Vagina (tissue), 2 donors: Measurements from ENCODE around the gene SLC27A3. TPM values are rescaled to one million over a fixed set of nuclear protein-coding genes. Genes with fewer than 3 reads are reported as not detected.

Experiments used
- DNase-seq, 2 donors: peaks; one replicate each; pipeline ENCODE4 v3.0.0-alpha.2; 2017; ENCODE audit errors: extremely low spot score in 2 of 2
- H3K27ac ChIP-seq: fragments of 200-600 bp; sonication (generic); one replicate; pipeline ENCODE4 v1.5.1; 2019
- H3K27me3 ChIP-seq: fragments of 200-600 bp; sonication (generic); one replicate; pipeline ENCODE4 v1.5.1; 2019
- H3K36me3 ChIP-seq, 2 donors: fragments of 200-600 bp; sonication (generic); one replicate each; pipeline ENCODE4 v1.5.1; 2017 to 2019
- H3K4me1 ChIP-seq: fragments of 200-600 bp; sonication (generic); one replicate; pipeline ENCODE4 v1.5.1; 2019
- H3K4me3 ChIP-seq, 2 donors: fragments of 200-600 bp; sonication (generic); 1 replicate in 1 of 2; 2 replicates in 1 of 2; pipeline ENCODE4 v1.5.1; 2016 to 2019
- H3K9me3 ChIP-seq: fragments of 200-600 bp; sonication (generic); one replicate; pipeline ENCODE4 v1.5.1; 2019
- CTCF ChIP-seq, 3 experiments: fragments of 450-650 bp in 2 of 3; fragments of 200-600 bp in 1 of 3; sonication (generic) in 1 of 3; IDR thresholded peaks; one replicate each; pipeline ENCODE4 v1.5.1; 2017 to 2019; ENCODE audit warnings: antibody characterized with exemption in 3 of 3, mild to moderate bottlenecking in 2 of 3, moderate library complexity in 2 of 3
- POLR2A ChIP-seq, 2 donors: fragments of 450-650 bp; IDR thresholded peaks; one replicate each; pipeline ENCODE4 v1.6.1; 2017; ENCODE audit warnings: antibody characterized with exemption in 2 of 2, mild to moderate bottlenecking in 2 of 2, moderate library complexity in 2 of 2
- POLR2AphosphoS5 ChIP-seq, 2 donors: sonication (generic); formaldehyde crosslinking; IDR thresholded peaks; one replicate each; pipeline ENCODE4 v1.9.0; 2017; ENCODE audit warnings: antibody characterized with exemption in 2 of 2, mild to moderate bottlenecking in 2 of 2, low read depth in 1 of 2; ENCODE audit not compliant: insufficient read depth in 1 of 2
- intact Hi-C: fragments of 100-400 bp; cut with DNase I; formaldehyde crosslinking; loops from one replicate; pipeline ENCODE4 v1.15.1; 2023
- total RNA-seq: library from RNA; depleted of rRNA; stranded (reverse); fragments of >200 nt; gene quantifications from one replicate; pipeline ENCODE4 v1.2.3, GENCODE V29; 2016

The SLC27A3 gene
- total RNA-seq, 1 donor from 2014 or later, result 31.4 TPM

- Histone ChIP-seq H3K4me1 (peaks cover 42% of the 10 kb centered on the region), H3K4me3 (no peak overlapping the region), H3K27ac (peak overlapping the region; percentile 37), H3K36me3 (peaks cover 0 to 47% of the 10 kb centered on the region in 2 donors), H3K9me3 (no peaks in the 10 kb centered on the region), H3K27me3 (no peaks in the 10 kb centered on the region)
- DNase-seq, result no peak
- TF ChIP-seq CTCF (IDR thresholded peaks at IDR 0.05) (peak in 1 of 3 experiments; percentile 25), POLR2A (IDR thresholded peaks at IDR 0.05) (no peak)
- intact Hi-C loops, result loop anchor here (5.0 kb wide), 1 partner anchor 95 kb away; the partner anchor contains the start of gene NPR1
Measured at GRCh38 chr1:153771841-153772593, 3.2 kb upstream of the SLC27A3 start.

GRCh38 chr1:153773096-153773921 is 1.9 kb upstream of the SLC27A3 start:
- TF ChIP-seq CTCF (IDR thresholded peaks at IDR 0.05), result no peak
- no peak for TF ChIP-seq POLR2AphosphoS5 (IDR thresholded peaks at IDR 0.05; ENCODE audit: insufficient read depth in 1 of 2, low read depth in 1 of 2)
- TF ChIP-seq POLR2A (IDR thresholded peaks at IDR 0.05), result no peak
- Histone ChIP-seq H3K9me3 (no peaks in the 10 kb centered on the region), H3K4me3 (no peak overlapping the region), H3K27ac (peak overlapping the region; percentile 91), H3K27me3 (no peaks in the 10 kb centered on the region), H3K4me1 (peaks cover 55% of the 10 kb centered on the region), H3K36me3 (peaks cover 0 to 35% of the 10 kb centered on the region in 2 donors)
- intact Hi-C loops, result loop anchor here (5.0 kb wide), 1 partner anchor 96 kb away; the partner anchor contains the start of gene NPR1
- no peak for DNase-seq

- H3K4me3 ChIP-seq, result peak overlapping the region in 1 of 2 donors; percentile 69
- peaks cover 0 to 30% of the 10 kb centered on the region in 2 donors for H3K36me3 ChIP-seq
- peaks cover 57% of the 10 kb centered on the region for H3K4me1 ChIP-seq
- H3K9me3 ChIP-seq, result no peaks in the 10 kb centered on the region
- TF ChIP-seq POLR2AphosphoS5 (IDR thresholded peaks at IDR 0.05; ENCODE audit: insufficient read depth in 1 of 2, low read depth in 1 of 2) (no peak), POLR2A (IDR thresholded peaks at IDR 0.05) (no peak), CTCF (IDR thresholded peaks at IDR 0.05) (no peak)
- no peak for DNase-seq
- intact Hi-C loops, result loop anchor here (5.0 kb wide), 1 partner anchor 97 kb away; the partner anchor contains the start of gene NPR1
- peak overlapping the region; percentile 91 for H3K27ac ChIP-seq
- no peaks in the 10 kb centered on the region for H3K27me3 ChIP-seq
Measured at GRCh38 chr1:153774026-153774595, 1.1 kb upstream of the SLC27A3 start.

GRCh38 chr1:153775458-153776327 is 486 bp downstream of the SLC27A3 start:
- intact Hi-C loops, result no loop called here
- Histone ChIP-seq H3K27ac (peak overlapping the region; percentile 91), H3K36me3 (peaks cover 0 to 29% of the 10 kb centered on the region in 2 donors), H3K27me3 (no peaks in the 10 kb centered on the region), H3K9me3 (no peaks in the 10 kb centered on the region), H3K4me1 (peaks cover 59% of the 10 kb centered on the region), H3K4me3 (peak overlapping the region; percentile 69 to 78)
- TF ChIP-seq POLR2A (IDR thresholded peaks at IDR 0.05), result peak in 1 of 2 donors; percentile 65
- no peak for TF ChIP-seq CTCF (IDR thresholded peaks at IDR 0.05)
- peak in 1 of 2 donors; percentile 64 for TF ChIP-seq POLR2AphosphoS5 (IDR thresholded peaks at IDR 0.05; ENCODE audit: insufficient read depth in 1 of 2, low read depth in 1 of 2)
- DNase-seq, result no peak
